NCI-H69 (cell line): Measurements from ENCODE around the gene IFRD2.
"Not testable (repeated sequence)": the region's sequence is repeated elsewhere in the genome, so short reads cannot be mapped to it uniquely, and the experiment has no call there.

ENCODE experiments used
- DNase-seq: peaks from one replicate; lab custom pipeline; 2025; lab: John Stamatoyannopoulos, UW

Gene IFRD2

DNA sequence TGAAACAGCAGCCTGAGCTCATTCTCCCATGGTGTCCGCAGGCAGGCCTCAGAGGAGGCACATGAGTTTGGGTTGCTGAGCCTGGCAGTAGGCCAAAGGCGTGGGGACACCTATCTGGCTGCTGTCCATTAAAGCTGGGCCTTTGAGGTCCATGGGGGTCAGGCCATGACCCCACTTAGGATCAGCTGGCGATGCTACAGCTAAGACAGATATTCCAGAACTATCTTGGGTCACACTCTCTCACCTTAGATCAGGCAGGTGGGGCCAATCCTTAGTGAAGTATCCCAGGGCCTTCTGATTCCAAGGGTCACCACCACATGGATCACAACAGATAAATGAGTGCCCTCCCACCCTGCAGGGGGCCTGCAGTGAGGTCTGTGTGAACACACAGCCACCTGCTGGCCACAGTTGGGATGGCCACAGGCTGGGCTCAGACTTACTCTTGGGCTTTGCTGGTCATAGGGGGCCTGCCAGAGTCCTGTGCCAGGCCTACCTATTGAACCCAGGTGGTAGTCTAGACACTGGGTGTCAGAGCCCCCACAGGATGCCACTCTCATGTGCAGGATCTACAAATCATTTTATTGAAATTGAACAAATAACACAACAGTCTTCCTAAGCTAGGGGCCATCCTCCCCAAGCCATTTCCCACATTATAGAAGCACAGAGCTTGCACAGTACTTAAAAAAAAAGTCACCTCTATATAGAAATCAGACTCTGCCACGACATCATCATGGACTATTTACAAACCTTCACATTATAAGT is 32.3 kb upstream of the IFRD2 start:
- DNase-seq, result peak; percentile 75

DNA sequence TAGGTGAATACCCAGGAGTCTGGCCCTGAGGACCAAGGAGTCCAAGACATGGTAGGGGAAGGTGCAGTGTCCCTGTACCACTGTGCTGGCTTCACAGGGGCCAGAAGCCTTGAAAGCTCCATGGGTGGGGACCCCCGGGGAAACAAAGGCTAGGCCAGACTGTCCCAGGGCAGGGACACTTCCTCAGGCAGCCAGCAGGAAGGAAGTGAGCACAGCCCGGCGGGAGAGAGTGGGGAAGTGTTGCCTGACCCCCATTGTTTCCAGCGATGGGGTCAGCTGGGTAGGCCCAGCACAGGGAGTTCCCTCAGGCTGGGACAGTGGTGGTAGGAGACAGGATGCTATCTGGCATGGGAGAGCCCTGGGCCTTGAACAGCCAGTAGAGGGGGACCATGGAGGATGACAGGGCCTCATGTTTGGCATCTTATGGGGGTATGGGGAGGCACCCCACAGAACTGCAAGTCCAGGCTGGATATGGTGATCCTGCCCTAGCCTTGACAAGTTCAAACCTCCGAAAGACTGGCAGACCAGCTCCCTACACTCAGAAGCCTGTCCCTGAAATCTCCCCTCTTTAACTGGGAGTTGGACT is 31.5 kb upstream of the IFRD2 start:
- no peak for DNase-seq

DNA sequence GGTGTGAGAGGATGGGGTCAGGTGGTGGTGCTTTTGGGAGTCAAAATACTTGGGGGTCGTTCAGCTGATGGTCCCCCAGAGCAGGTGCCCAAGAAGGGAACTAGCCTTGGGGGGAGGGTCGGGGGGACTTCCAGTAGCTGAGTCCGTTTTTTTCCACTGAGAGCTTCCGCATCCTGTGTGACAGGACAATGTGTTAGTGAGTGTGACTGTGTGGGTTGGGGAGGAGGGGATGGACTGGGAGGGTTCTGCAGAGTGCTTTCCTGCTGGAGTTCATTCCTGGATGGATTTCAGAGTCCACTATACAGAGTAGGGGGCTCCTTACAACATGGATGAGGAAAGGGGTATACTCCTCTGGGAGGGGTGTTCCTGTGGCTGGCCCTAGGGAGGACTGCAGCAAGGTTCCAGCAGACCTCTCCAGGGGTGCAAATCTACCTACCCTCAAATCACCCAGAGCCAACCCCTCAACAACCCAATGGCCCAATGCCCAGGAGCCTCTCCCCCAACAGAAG is 30.9 kb upstream of the IFRD2 start:
- DNase-seq, result no peak

DNA sequence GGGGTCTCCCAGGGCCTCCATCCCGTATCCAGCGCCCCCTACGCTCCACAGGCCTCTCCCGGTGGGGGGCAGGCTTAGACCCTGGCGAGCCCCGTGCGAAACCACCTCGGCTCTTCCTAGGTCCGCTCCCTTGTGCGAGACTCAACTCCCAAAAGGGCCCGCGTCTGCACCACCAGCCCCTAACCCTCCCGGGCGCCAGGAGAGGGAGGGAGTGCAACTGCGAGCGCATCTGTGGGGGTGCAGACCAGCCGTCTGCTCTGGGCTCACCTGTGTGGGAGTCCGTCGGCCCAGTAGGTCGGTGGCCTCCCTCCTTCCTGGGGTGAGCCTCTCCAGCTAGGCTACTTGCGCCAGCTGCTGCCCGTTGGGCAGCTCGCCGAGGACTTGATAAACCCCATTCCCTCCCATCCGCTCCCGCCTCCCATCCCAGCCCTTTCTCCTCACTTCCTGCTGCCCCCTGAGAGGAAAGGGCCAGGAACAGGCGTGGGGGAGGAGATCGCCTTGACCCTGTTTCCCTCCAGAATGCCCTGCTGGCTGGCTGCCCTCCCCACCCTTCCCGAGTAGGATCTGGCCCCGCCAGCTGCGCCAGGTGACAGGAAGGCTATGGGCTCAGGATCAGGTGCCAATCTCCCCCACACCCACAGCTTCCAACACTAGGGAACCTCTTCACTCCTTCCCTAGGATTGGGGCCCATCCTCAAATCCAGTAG is 30.3 kb upstream of the IFRD2 start, which contains the start of gene HYAL2:
HYAL2 (minus strand) TSS at position 360 of the 706 bp plus-strand sequence. CDS start 2,256 bp downstream, outside the sequence.
- peak; percentile 66 for DNase-seq

DNA sequence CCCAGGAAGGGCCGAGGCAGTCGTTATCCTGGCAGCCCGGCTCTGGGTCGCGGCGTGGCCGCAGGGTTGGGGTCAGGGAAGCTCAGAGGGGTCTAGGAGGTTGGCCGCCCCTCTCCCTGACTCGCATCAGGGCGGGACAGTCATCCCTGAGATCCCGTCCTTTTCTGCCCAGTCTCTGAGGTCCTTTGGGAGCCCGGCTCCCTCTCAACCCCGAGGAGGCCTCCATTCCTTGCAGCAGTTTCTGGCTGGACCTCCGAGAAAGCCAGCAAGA is 29.8 kb upstream of the IFRD2 start:
- no peak for DNase-seq

DNA sequence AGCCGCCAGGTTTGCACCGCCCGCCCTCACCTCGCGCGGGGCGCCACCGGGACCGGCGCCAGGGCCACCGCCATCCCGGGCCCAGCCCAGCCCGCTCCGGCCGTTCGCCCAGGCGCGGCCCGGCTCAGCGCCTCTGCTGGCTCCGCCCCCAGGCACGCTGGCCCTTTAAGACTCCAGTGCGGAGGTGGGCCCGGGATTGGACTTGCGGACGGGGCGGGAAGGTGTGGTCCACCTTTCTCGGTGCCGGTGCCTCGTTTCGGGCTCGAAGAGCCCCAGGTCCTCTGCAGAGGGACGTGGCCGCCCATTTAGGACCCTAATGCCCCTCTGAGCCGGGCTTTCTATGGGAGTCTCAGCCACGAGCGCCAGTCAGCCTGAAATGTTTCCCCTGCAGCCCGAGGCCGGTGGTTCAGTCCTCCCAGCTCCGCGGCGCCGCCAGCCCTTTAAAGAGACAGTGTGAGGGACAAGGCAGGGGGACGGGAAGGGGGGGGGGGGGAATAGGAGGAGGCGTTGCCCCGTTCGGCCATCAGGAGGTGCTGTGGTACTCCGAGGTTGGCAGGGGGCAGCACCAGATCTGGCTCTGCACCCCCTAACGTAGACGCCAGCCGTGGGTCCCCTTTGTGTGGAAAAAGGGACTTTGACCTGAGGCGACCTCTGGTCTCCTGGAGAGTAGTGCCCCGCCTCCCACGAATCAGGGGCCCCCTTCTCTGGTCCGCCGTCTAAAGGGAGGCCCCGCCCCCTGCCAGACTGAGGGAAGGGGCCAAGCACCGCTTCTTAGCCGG is 29.3 kb upstream of the IFRD2 start:
- peak; percentile 89 for DNase-seq

DNA sequence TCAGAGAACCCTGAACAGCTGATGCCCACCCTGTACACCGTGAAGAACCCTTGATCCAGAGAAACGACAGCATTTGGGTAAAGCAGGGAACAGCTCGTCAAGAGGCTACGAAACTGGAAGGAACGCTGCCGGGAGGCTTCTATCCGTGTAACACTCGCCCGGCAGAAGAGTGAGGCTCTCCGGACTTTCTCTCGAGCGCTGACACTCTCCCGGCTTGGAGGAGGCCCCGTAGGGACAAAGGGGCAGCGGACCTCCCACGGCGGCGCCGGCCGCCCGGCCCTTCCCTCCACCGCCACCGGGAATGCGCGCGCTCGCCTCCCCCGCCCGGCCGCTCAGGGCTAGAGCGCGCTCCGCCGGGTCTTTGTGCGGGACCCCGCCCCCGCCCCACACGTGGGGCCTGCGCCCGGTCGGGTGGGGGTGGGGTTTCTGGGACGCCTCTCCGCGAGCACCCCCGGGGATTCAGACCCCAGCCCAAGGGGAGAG is 28.7 kb upstream of the IFRD2 start:
- DNase-seq, result peak; percentile 82

DNA sequence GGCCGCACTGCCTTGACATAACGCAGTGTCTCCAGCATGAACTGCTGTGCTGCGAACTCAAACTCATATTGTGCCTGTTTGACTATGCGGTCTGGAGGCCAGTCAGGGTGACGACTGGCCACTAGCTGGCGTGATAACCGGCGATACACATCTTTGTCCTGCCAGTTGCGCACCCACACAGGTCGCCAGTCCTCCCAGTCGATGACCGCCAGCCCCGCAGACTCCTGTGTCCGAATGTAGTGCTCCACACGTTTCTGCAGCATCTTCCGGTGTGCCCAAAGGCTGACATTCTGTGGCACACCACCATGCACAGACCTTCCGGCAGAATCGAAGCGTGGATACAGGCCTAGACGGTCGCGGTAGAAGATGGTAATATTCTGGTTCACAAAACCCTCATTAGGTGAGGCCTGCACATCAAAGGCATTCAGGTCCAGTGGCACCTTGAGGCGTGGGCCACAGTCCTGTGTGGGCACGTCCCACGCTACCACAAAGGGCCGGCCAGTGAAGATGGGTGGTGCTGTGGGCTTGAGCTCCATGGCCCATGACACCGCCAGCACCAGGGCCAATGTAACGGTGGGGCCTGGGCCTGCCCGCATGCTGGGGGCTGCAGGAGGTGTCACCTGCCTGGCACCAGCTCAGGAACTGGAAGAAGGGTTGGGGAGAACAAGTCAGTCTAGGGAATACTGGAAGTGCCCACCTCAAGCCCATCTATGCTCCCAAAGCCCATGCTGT is 27.8 kb upstream of the IFRD2 start:
- DNase-seq, result no peak

DNA sequence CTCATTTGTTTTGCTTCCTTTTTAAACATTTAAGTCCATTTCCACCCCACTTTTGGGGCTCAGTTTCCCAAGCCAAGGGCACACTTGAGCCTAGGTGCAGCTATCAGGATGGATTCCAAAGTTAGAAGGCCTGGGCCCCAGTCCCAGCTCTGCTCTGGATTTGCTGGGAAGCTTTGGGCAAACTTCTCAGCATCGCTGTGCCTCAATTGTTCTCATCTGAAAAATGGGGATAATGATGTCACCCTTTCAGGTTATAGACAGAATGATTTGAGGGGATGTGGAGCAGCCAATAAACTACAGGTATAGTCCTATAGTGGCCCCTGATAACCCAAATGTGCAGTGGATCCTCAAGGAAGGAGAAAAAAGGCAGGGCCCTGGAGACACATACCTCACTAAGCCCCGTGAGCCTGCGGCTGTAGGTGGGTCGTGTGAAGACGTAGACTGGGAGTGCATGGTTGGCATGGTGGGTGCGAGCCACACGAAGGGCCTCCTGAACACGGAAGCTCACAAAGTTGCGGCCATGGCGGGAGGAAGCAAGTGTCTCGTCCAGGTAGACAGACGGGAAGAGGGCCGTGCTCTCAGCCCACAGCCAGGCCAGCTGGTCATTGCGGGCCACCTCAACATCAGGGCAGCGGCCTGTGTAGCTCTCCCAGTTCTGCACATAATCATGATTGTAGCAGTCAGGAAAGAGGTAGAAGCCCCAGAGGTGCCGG is 27.1 kb upstream of the IFRD2 start:
- no peak for DNase-seq

DNA sequence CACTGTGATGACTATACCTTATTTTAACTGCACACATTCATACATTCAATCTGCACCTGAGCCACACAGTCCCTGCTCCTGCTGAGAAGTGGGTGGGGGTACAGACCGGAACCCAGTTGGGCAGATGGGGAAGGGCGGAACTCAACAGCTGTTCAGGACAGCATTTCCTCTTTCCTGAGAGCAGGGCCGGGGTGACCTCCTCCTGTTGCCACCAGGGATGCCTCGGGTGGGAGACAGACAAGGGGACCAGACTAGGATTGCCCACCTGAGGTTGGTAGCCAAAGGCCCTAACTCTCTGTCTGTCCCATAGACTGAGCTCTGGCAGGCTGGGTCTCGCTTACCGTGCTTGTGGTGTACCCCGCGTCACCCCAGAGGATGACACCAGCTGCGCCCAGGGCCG is 26.4 kb upstream of the IFRD2 start:
- peak; percentile 57 for DNase-seq

DNA sequence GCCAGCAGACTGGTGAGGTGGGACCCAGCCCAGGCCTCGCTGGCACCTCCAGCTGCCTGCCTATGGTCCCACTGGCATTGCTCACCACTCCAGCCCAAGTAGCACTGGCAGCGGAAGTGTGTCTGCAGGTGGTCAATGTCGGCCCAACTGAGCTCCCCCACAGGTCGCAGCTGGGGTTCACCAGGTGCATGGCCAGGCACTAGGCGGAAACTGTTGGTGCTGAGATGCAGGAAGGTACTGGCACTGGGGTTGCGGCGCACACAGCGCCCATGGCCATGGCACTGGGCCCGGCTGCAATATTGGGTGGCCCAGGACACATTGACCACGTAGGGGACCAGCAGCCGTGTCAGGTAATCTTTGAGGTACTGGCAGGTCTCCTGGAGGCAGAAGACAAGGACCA is 25.9 kb upstream of the IFRD2 start:
- no peak for DNase-seq

DNA sequence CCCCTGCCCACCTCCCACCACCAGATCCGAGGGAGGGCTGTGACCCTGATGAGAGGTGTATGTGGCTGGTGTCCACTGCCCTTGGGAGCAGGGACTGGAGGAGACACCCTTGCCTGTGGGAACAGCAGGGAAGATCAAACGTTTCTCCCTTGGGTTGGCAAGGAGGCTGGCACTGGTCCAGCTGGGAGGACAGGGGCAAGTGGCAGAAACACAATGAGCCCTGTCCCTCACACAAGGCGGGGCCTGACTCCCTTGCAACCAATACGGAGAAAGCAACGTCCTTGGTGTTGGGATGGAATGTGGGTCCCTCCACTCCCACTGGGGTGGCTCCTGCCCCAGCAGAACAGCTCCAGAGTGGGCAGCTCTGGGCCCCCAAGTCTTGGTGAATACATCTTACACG is 25.1 kb upstream of the IFRD2 start:
- peak; percentile 23 for DNase-seq

DNA sequence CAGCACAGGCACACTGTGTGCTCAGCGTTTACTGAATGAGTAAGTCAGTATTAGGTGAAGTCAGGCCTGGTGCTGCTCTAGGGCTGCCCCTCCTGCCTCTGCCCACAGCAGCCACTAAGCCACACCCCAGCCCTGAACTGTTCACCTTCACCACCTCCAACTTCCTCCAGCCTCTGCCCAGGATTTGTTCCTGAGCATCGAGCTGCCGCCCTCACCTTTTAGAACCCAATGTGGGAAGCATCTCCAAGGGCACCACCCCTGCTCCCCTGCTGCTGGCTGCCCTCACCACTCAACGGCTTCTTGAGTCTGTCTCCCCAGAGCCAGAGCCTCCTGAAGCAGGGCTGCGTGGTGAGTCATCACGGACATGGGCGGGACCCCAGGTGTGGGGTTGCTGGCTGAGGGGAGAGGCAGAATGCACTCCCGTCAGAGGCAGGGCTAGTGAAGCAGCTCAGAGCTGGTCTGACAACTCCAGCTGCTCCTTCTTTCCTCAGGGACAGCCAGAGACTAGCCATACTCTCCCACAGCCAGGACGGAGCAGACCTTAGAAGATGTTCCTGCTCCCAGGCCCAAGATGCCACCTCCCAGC is 24.5 kb upstream of the IFRD2 start:
- DNase-seq, result peak; percentile 54

DNA sequence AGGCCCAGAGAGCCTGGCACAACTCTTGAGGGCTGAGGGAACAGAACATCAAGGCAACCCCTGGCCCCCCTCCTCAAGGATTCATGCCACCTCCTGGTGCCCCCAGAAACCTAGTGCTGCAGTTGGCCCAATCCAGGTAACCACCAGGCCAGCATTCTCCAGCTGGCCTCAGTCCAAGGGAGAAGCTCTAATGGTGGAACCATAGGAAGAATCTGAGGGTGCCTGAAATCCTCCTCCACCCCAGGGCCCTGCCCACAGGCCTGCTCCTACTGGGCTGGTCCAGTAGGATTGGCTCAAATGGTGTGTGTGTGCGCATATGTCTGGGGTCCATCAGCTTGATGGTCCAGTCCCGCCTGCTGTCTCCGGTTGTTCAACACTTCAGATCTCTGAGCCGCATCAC is 22.6 kb upstream of the IFRD2 start:
- DNase-seq, result no peak

DNA sequence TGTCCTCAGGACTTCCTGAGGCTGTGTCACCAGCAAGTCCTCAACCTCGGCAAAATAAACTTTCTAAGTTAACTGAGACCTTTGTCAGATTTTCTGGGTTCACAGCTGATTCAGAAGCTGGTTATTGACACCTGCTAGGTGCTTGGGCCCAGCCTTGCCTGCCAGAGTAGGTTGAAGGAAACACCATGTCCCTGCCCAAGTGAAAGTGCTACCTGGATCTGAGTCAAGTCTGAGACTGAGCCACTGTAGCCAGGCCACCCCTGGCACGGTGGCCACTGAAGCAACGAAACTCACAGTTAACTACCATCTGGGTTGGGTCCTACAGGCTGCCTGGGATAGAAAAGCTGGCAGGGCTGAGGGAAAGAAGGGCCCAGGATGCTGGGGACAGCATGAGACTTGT is 22.1 kb upstream of the IFRD2 start:
- no peak for DNase-seq

DNA sequence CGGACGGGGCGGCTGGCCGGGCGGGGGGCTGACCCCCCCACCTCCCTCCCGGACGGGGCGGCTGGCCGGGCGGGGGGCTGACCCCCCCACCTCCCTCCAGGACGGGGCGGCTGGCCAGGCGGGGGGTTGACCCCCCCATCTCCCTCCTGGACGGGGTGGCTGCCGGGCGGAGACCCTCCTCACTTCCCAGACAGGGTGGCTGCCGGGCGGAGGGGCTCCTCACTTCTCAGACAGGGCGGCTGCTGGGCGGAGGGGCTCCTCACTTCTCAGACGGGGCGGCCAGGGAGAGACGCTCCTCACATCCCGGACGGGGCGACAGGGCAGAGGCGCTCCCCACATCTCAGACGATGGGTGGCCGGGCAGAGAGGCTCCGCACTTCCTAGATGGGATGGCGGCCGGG is 19.8 kb upstream of the IFRD2 start:
- DNase-seq, result not testable (repeated sequence)

DNA sequence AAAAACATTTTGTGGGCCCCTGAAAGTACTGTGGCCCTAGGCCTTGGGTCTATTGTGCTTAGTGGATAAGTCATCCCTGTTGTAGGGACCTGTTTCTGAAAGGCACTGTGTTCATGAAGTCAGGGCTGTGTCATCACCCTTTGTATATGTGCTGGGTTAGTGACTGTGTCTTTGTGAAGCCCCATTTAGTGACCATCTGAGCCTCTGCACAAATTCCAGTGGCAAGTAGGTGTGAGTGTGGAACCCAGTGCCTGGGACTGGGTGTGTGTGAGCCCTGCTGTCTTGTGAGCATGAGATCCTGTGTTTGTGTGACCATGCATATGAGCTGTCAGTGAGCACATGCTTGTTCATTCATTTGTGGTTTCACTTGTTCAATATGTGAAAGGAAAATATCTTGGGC is 12.4 kb upstream of the IFRD2 start:
- no peak for DNase-seq

DNA sequence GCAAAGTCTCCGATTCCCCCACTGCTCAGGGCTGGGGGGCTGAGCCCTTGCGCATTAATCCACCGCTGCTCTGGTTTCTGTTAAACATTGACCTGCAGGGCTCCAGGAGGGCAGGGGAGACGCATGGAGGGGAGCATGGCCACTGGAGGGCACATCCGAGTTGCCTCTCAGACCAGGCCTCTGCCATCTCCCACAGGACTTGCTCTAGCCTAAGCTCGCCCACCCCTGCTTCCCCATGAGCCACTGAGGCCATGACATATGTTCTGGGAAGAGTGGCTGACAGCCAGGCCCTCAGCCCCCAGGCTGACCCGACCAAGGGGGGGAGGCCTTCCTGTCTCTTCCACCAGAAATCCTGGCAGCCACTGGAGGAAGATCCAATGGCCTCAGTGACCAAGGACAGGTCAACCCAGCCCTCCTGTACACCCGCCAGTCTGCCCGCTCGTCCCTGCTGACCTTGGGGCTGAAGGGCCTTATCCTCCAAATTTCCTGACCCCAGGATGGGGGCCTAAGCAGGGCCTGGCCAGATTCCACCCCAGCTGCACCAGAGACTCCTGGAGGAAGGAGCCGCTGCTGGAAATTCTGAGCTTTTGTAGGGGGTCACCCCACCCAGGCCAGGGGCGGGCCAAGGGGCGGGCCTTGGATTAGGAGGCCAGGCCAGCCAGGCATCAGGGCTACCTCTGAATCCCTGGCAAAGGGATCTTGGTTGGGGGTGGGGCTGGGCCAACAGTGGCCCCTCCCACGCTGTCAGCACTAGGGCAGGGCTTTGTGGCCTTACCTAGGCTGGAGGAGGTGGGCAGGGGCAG is 11.0 kb upstream of the IFRD2 start, which contains the start of gene HYAL1:
HYAL1 (minus strand) TSS at position 562 of the 803 bp plus-strand sequence. CDS start 618 bp downstream, outside the sequence.
- no peak for DNase-seq
